Measurements from ENCODE around the gene ITSN1. TPM values are rescaled to one million over a fixed set of nuclear protein-coding genes. Genes with fewer than 3 reads are reported as not detected.
"Not testable (repeated sequence)": the region's sequence is repeated elsewhere in the genome, so short reads cannot be mapped to it uniquely, and the experiment has no call there.

Gene ITSN1
- total RNA-seq, 2 donors from 2014 or later = 15.0 to 47.5 TPM

- no peak for ATAC-seq
- Histone ChIP-seq H3K27me3 (no peaks in the 10 kb centered on the region), H3K4me1 (no peaks in the 10 kb centered on the region), H3K4me3 (no peak overlapping the region), H3K27ac (no peak overlapping the region), H3K9me3 (no peaks in the 10 kb centered on the region), H3K36me3 (replicated peaks in 1 of 2; ENCODE audit: insufficient read depth in 1 of 2, low read depth in 2 of 2) (no peaks in the 10 kb centered on the region)
- no peak for TF ChIP-seq CTCF (IDR thresholded peaks at IDR 0.05)
- no peak for TF ChIP-seq POLR2A (IDR thresholded peaks at IDR 0.05)
- intact Hi-C loops (cut with DNase I) = no loop called here
- 54 to 78% methylated on average over 4 to 7 of the region's 8 CpGs for WGBS, 2 donors
- DNase-seq = no peak
Measured at GRCh38 chr21:33865996-33866575, 223.8 kb downstream of the ITSN1 start.

GRCh38 chr21:33866826-33867225 lies 224.5 kb downstream of the ITSN1 start:
- whole genome bisulfite sequencing, 2 donors = 48 to 62% methylated on average over 2 of the region's 2 CpGs
- Histone ChIP-seq H3K27ac (no peak overlapping the region), H3K27me3 (no peaks in the 10 kb centered on the region), H3K36me3 (replicated peaks in 1 of 2; ENCODE audit: insufficient read depth in 1 of 2, low read depth in 2 of 2) (no peaks in the 10 kb centered on the region), H3K4me1 (no peaks in the 10 kb centered on the region), H3K9me3 (no peaks in the 10 kb centered on the region), H3K4me3 (no peak overlapping the region)
- intact Hi-C loops (cut with DNase I) = no loop called here
- no peak for DNase-seq
- ATAC-seq = no peak
- TF ChIP-seq CTCF (IDR thresholded peaks at IDR 0.05) (no peak), POLR2A (IDR thresholded peaks at IDR 0.05) (no peak)

- H3K27ac ChIP-seq; H3K4me3 ChIP-seq; H3K4me1 ChIP-seq; H3K27me3 ChIP-seq; ATAC-seq; H3K36me3 ChIP-seq (replicated peaks in 1 of 2; ENCODE audit: insufficient read depth in 1 of 2, low read depth in 2 of 2); intact Hi-C loops (cut with DNase I); H3K9me3 ChIP-seq; DNase-seq: not testable (repeated sequence)
- 67 to 72% methylated on average over 6 to 13 of the region's 13 CpGs for WGBS, 2 donors
Measured at GRCh38 chr21:33867868-33868267, 225.6 kb downstream of the ITSN1 start.

- Histone ChIP-seq H3K36me3 (replicated peaks in 1 of 2; ENCODE audit: insufficient read depth in 1 of 2, low read depth in 2 of 2) (no peaks in the 10 kb centered on the region), H3K27ac (no peak overlapping the region), H3K4me1 (no peaks in the 10 kb centered on the region), H3K4me3 (no peak overlapping the region), H3K27me3 (no peaks in the 10 kb centered on the region), H3K9me3 (no peaks in the 10 kb centered on the region)
- TF ChIP-seq POLR2A (IDR thresholded peaks at IDR 0.05) (no peak), CTCF (IDR thresholded peaks at IDR 0.05) (no peak)
- intact Hi-C loops (cut with DNase I) = no loop called here
- ATAC-seq (no peak), DNase-seq (no peak)
Measured at GRCh38 chr21:33869873-33870272, 227.6 kb downstream of the ITSN1 start.

GRCh38 chr21:33870768-33871167 lies 228.5 kb downstream of the ITSN1 start:
- Histone ChIP-seq H3K4me1 (no peaks in the 10 kb centered on the region), H3K27me3 (no peaks in the 10 kb centered on the region), H3K4me3 (no peak overlapping the region), H3K27ac (no peak overlapping the region), H3K36me3 (replicated peaks in 1 of 2; ENCODE audit: insufficient read depth in 1 of 2, low read depth in 2 of 2) (no peaks in the 10 kb centered on the region), H3K9me3 (no peaks in the 10 kb centered on the region)
- no peak for DNase-seq
- no peak for ATAC-seq
- intact Hi-C loops (cut with DNase I) = no loop called here
- TF ChIP-seq POLR2A (IDR thresholded peaks at IDR 0.05) = no peak
- WGBS, 2 donors = 67 to 72% methylated on average over 4 of the region's 4 CpGs

GRCh38 chr21:33871171-33871570 lies 228.9 kb downstream of the ITSN1 start:
- Histone ChIP-seq H3K4me1 (no peaks in the 10 kb centered on the region), H3K36me3 (replicated peaks in 1 of 2; ENCODE audit: insufficient read depth in 1 of 2, low read depth in 2 of 2) (no peaks in the 10 kb centered on the region), H3K27me3 (no peaks in the 10 kb centered on the region), H3K27ac (no peak overlapping the region), H3K9me3 (no peaks in the 10 kb centered on the region), H3K4me3 (no peak overlapping the region)
- TF ChIP-seq CTCF (IDR thresholded peaks at IDR 0.05) (no peak), POLR2A (IDR thresholded peaks at IDR 0.05) (no peak)
- ATAC-seq = no peak
- DNase-seq = no peak
- intact Hi-C loops (cut with DNase I) = no loop called here
- 82 to 87% methylated on average over 5 of the region's 5 CpGs for WGBS, 2 donors

Measured in body of pancreas (tissue), 4 donors.